ENCODE data around the gene HAUS7. TPM values are rescaled to one million over a fixed set of nuclear protein-coding genes. Genes with fewer than 3 reads are reported as not detected.

HAUS7 gene
- total and polyA plus RNA-seq, 2 donors from 2014 or later: 28.1 to 47.6 TPM

- H3K9ac ChIP-seq (ENCODE audit: low read length in 3 of 3): no peak overlapping the region
- no peak for TF ChIP-seq CTCF (IDR thresholded peaks at IDR 0.05; ENCODE audit: borderline replicate concordance, extremely low read depth, insufficient read depth)
- no peaks in the 10 kb centered on the region for H3K9me3 ChIP-seq (ENCODE audit: control insufficient read depth in 2 of 3, insufficient read depth in 1 of 3, low read length in 3 of 3)
- H3K36me3 ChIP-seq (ENCODE audit: control insufficient read depth in 2 of 3, insufficient read depth in 3 of 3, low read length in 3 of 3): no peaks in the 10 kb centered on the region
- FAIRE-seq (no peak), DNase-seq (no peak)
- no peak overlapping the region for H3K4me3 ChIP-seq (ENCODE audit: low read length in 3 of 3)
- no peaks in the 10 kb centered on the region for H3K4me1 ChIP-seq (ENCODE audit: control insufficient read depth in 2 of 3, insufficient read depth in 2 of 3, low read depth in 1 of 3, low read length in 3 of 3)
- intact Hi-C loops (cut with DNase I): no loop called here
- H3K27ac ChIP-seq (ENCODE audit: low read depth in 2 of 2, low read length in 2 of 2): no peak overlapping the region
- no peaks in the 10 kb centered on the region for H3K27me3 ChIP-seq (ENCODE audit: control insufficient read depth, insufficient read depth, low read length)
These were observed 48.5 kb downstream of the HAUS7 start for GRCh38 chrX:153421856-153422255.

- no peak for DNase-seq
- Histone ChIP-seq H3K9ac (ENCODE audit: low read length in 3 of 3) (no peak overlapping the region), H3K27me3 (ENCODE audit: control insufficient read depth, insufficient read depth, low read length) (no peaks in the 10 kb centered on the region), H3K9me3 (ENCODE audit: control insufficient read depth in 2 of 3, insufficient read depth in 1 of 3, low read length in 3 of 3) (no peaks in the 10 kb centered on the region), H3K4me3 (ENCODE audit: low read length in 3 of 3) (no peak overlapping the region), H3K27ac (ENCODE audit: low read depth in 2 of 2, low read length in 2 of 2) (no peak overlapping the region), H3K36me3 (ENCODE audit: control insufficient read depth in 2 of 3, insufficient read depth in 3 of 3, low read length in 3 of 3) (no peaks in the 10 kb centered on the region), H3K4me1 (ENCODE audit: control insufficient read depth in 2 of 3, insufficient read depth in 2 of 3, low read depth in 1 of 3, low read length in 3 of 3) (no peaks in the 10 kb centered on the region)
- TF ChIP-seq CTCF (IDR thresholded peaks at IDR 0.05; ENCODE audit: borderline replicate concordance, extremely low read depth, insufficient read depth): no peak
- intact Hi-C loops (cut with DNase I): no loop called here
- no peak for FAIRE-seq
These were observed 49.4 kb downstream of the HAUS7 start for GRCh38 chrX:153420851-153421599.

GRCh38 chrX:153417637-153418036 lies 52.7 kb downstream of the HAUS7 start:
- DNase-seq (peak in 1 of 5 donors; percentile 9), FAIRE-seq (no peak)
- intact Hi-C loops (cut with DNase I): no loop called here
- no peaks in the 10 kb centered on the region for H3K36me3 ChIP-seq (ENCODE audit: control insufficient read depth in 2 of 3, insufficient read depth in 3 of 3, low read length in 3 of 3)
- H3K4me1 ChIP-seq (ENCODE audit: control insufficient read depth in 2 of 3, insufficient read depth in 2 of 3, low read depth in 1 of 3, low read length in 3 of 3): peaks cover 0 to 2% (median 0%) of the 10 kb centered on the region in 3 donors
- H3K4me3 ChIP-seq (ENCODE audit: low read length in 3 of 3): no peak overlapping the region
- H3K9ac ChIP-seq (ENCODE audit: low read length in 3 of 3): no peak overlapping the region
- H3K27ac ChIP-seq (ENCODE audit: low read depth in 2 of 2, low read length in 2 of 2): no peak overlapping the region
- no peak for TF ChIP-seq CTCF (IDR thresholded peaks at IDR 0.05; ENCODE audit: borderline replicate concordance, extremely low read depth, insufficient read depth)
- H3K9me3 ChIP-seq (ENCODE audit: control insufficient read depth in 2 of 3, insufficient read depth in 1 of 3, low read length in 3 of 3): no peaks in the 10 kb centered on the region
- H3K27me3 ChIP-seq (ENCODE audit: control insufficient read depth, insufficient read depth, low read length): no peaks in the 10 kb centered on the region
